Small intestine (tissue), 7 donors: Measurements from ENCODE around the gene OSGIN1. TPM values are rescaled to one million over a fixed set of nuclear protein-coding genes. Genes with fewer than 3 reads are reported as not detected.

ENCODE experiments used
- DNase-seq, 2 donors: peaks; one replicate each; pipeline versions ENCODE4 v3.0.0 to v3.0.0-alpha.2; 2013
- FAIRE-seq: peaks from 2 replicates; lab custom pipeline; 2012; peaks lifted over from hg19 to GRCh38; lab: Jason Lieb, UNC
- H3K27ac ChIP-seq, 3 donors: one replicate each; pipeline ENCODE4 v1.5.1; 2013; ENCODE audit warnings: low read length in 2 of 3, mild to moderate bottlenecking in 2 of 3, control low read depth in 1 of 3, inconsistent platforms in 1 of 3, low read depth in 1 of 3, moderate library complexity in 1 of 3
- H3K27me3 ChIP-seq, 3 donors: one replicate each; pipeline ENCODE4 v1.6.1; 2013; ENCODE audit warnings: low read length in 3 of 3, inconsistent platforms in 1 of 3; ENCODE audit not compliant: control insufficient read depth in 3 of 3, insufficient read depth in 3 of 3
- H3K36me3 ChIP-seq, 3 donors: one replicate each; pipeline ENCODE4 v1.6.1; 2013; ENCODE audit warnings: low read length in 3 of 3, inconsistent platforms in 1 of 3, low read depth in 1 of 3, mild to moderate bottlenecking in 1 of 3, moderate library complexity in 1 of 3; ENCODE audit not compliant: control insufficient read depth in 3 of 3, insufficient read depth in 2 of 3
- H3K4me1 ChIP-seq, 3 donors: one replicate each; pipeline ENCODE4 v1.6.1; 2013; ENCODE audit warnings: low read length in 2 of 3, inconsistent platforms in 1 of 3, low read depth in 1 of 3, mild to moderate bottlenecking in 1 of 3, moderate library complexity in 1 of 3; ENCODE audit not compliant: control insufficient read depth in 3 of 3, insufficient read depth in 2 of 3
- H3K4me3 ChIP-seq, 3 donors: one replicate each; pipeline ENCODE4 v1.5.1; 2013; ENCODE audit warnings: low read length in 3 of 3, control low read depth in 1 of 3, inconsistent platforms in 1 of 3, low read depth in 1 of 3, mild to moderate bottlenecking in 1 of 3, moderate library complexity in 1 of 3
- H3K9me3 ChIP-seq, 2 donors: one replicate each; pipeline ENCODE4 v1.6.1; 2013; ENCODE audit warnings: low read depth in 1 of 2, low read length in 1 of 2; ENCODE audit not compliant: control insufficient read depth in 2 of 2, insufficient read depth in 1 of 2
- WGBS, 3 donors: extraction: QIAGEN DNeasy Blood & Tissue Kit; methylation state at CpG; one replicate each; pipeline ENCODE4 v1.1.7; 2013; 5-methylcytosine and 5-hydroxymethylcytosine counted together
- polyA plus RNA-seq, 4 donors: library from polyadenylated mRNA; stranded (reverse) in 3 of 4; unstranded in 1 of 4; fragments of 200-250 nt in 3 of 4; fragments of 120-200 nt in 1 of 4; gene quantifications; one replicate each; pipeline versions ENCODE4 v1.2.1 to v1.2.3, GENCODE V29; 2013
- donor health status: healthy with polysubstance abuse.
- donor health status: control.
- donor health status: control.
- donor health status: Bipolar disorder and iron deficiency.
- donor health status: healthy.

Gene OSGIN1
- polyA plus RNA-seq, 4 donors: 3.4 to 101 (median 41.1) TPM

- WGBS, 3 donors: 11 to 26% (median 12%) methylated on average over 14 to 35 of the region's 35 CpGs
- peaks cover 0 to 23% (median 7%) of the 10 kb centered on the region in 3 donors for H3K36me3 ChIP-seq
- H3K27ac ChIP-seq: no peak within 1 kb of the TSS
- DNase-seq (peak in 1 of 2 donors; percentile 47), FAIRE-seq (no peak)
- H3K4me1 ChIP-seq: no peaks in the 10 kb centered on the region
- no peaks in the 10 kb centered on the region for H3K9me3 ChIP-seq
- peak within 1 kb of the TSS in 1 of 3 donors; percentile 46 for H3K4me3 ChIP-seq
- peaks cover 0 to 20% (median 4%) of the 10 kb centered on the region in 3 donors for H3K27me3 ChIP-seq
Observed at GRCh38 chr16:83967838-83968305, 14.8 kb downstream of the OSGIN1 start, which contains the start of gene NECAB2. Gene NECAB2, plus strand, starts transcription at chr16:83968244. Its CDS starts 405 bp downstream, at chr16:83968649.

- Histone ChIP-seq H3K9me3 (no peaks in the 10 kb centered on the region), H3K4me1 (no peaks in the 10 kb centered on the region), H3K27ac (no peak overlapping the region), H3K27me3 (peaks cover 0 to 20% (median 4%) of the 10 kb centered on the region in 3 donors), H3K4me3 (peak overlapping the region in 1 of 3 donors; percentile 46), H3K36me3 (peaks cover 0 to 20% (median 7%) of the 10 kb centered on the region in 3 donors)
- FAIRE-seq (no peak), DNase-seq (no peak)
- 0 to 1% (median 0%) methylated on average over 2 to 87 of the region's 87 CpGs for WGBS, 3 donors
Observed at GRCh38 chr16:83968306-83968851, 15.3 kb downstream of the OSGIN1 start.

GRCh38 chr16:83968891-83969649 lies 16.0 kb downstream of the OSGIN1 start:
- 9 to 58% (median 28%) methylated on average over 22 to 45 of the region's 45 CpGs for WGBS, 3 donors

GRCh38 chr16:83969771-83970429 lies 16.9 kb downstream of the OSGIN1 start:
- peaks cover 0 to 20% (median 4%) of the 10 kb centered on the region in 3 donors for H3K27me3 ChIP-seq
- H3K36me3 ChIP-seq: peaks cover 0 to 13% (median 4%) of the 10 kb centered on the region in 3 donors
- H3K4me1 ChIP-seq: no peaks in the 10 kb centered on the region
- no peak for DNase-seq
- H3K9me3 ChIP-seq: no peaks in the 10 kb centered on the region
- H3K27ac ChIP-seq: no peak overlapping the region
- no peak for FAIRE-seq
- no peak overlapping the region for H3K4me3 ChIP-seq
- WGBS, 3 donors: 62 to 86% (median 76%) methylated on average over 17 to 18 of the region's 18 CpGs

More at GRCh38 chr16:83968891-83969649, 16.0 kb downstream of the OSGIN1 start:
- H3K4me3 ChIP-seq: no peak overlapping the region
- no peak for FAIRE-seq
- no peaks in the 10 kb centered on the region for H3K4me1 ChIP-seq
- H3K27ac ChIP-seq: no peak overlapping the region
- H3K27me3 ChIP-seq: peaks cover 0 to 20% (median 4%) of the 10 kb centered on the region in 3 donors
- DNase-seq: no peak
- H3K36me3 ChIP-seq: peaks cover 0 to 16% (median 4%) of the 10 kb centered on the region in 3 donors
- H3K9me3 ChIP-seq: no peaks in the 10 kb centered on the region

GRCh38 chr16:83970430-83970815 lies 17.4 kb downstream of the OSGIN1 start:
- H3K4me1 ChIP-seq: no peaks in the 10 kb centered on the region
- peaks cover 0 to 20% (median 4%) of the 10 kb centered on the region in 3 donors for H3K27me3 ChIP-seq
- no peak overlapping the region for H3K4me3 ChIP-seq
- DNase-seq (no peak), FAIRE-seq (no peak)
- H3K27ac ChIP-seq: no peak overlapping the region
- 75 to 79% (median 78%) methylated on average over 6 of the region's 6 CpGs for WGBS, 3 donors
- H3K9me3 ChIP-seq: no peaks in the 10 kb centered on the region
- H3K36me3 ChIP-seq: peaks cover 0 to 8% (median 4%) of the 10 kb centered on the region in 3 donors

- Histone ChIP-seq H3K9me3 (no peaks in the 10 kb centered on the region), H3K27me3 (peaks cover 0 to 20% (median 4%) of the 10 kb centered on the region in 3 donors), H3K4me1 (no peaks in the 10 kb centered on the region), H3K36me3 (no peaks in the 10 kb centered on the region), H3K4me3 (no peak overlapping the region), H3K27ac (no peak overlapping the region)
- FAIRE-seq (no peak), DNase-seq (peak in 1 of 2 donors; percentile 54)
- 22 to 56% (median 41%) methylated on average over 27 of the region's 27 CpGs for WGBS, 3 donors
Observed at GRCh38 chr16:83971165-83972130, 18.4 kb downstream of the OSGIN1 start.

GRCh38 chr16:83972256-83973008 lies 19.4 kb downstream of the OSGIN1 start:
- H3K27me3 ChIP-seq: peaks cover 0 to 20% (median 4%) of the 10 kb centered on the region in 3 donors
- no peak overlapping the region for H3K4me3 ChIP-seq
- H3K27ac ChIP-seq: no peak overlapping the region
- H3K36me3 ChIP-seq: no peaks in the 10 kb centered on the region
- 82 to 90% (median 84%) methylated on average over 19 of the region's 19 CpGs for WGBS, 3 donors
- DNase-seq (no peak), FAIRE-seq (no peak)
- H3K4me1 ChIP-seq: no peaks in the 10 kb centered on the region
- no peaks in the 10 kb centered on the region for H3K9me3 ChIP-seq
